Measurements from ENCODE around the gene SLC25A10.
A peak's percentile ranks its signal among the peaks of the same experiment; 100 is the strongest.

The SLC25A10 gene

GRCh38 chr17:81681672-81682071 is 30.4 kb upstream of the SLC25A10 start (continued):
- TF ChIP-seq ZNF629 (tag by site-specific recombination; IDR thresholded peaks at IDR 0.05): 0 out of 2 replicates have a peak, but pooled peaks have one; percentile 42
- TF ChIP-seq ZNF600 (tag by site-specific recombination; IDR thresholded peaks at IDR 0.05): peak; percentile 80
- peak; percentile 83 for TF ChIP-seq ZNF423 (tag by site-specific recombination; IDR thresholded peaks at IDR 0.05)
- no peak for TF ChIP-seq BCL11A (tag by site-specific recombination; IDR thresholded peaks at IDR 0.05; ENCODE audit: low read depth)
- TF ChIP-seq PATZ1 (tag by site-specific recombination; IDR thresholded peaks at IDR 0.05): 0 out of 2 replicates have a peak, but pooled peaks have one; percentile 33
- TF ChIP-seq ZEB2 (tag by site-specific recombination; IDR thresholded peaks at IDR 0.05): 0 out of 2 replicates have a peak, but pooled peaks have one; percentile 33
- TF ChIP-seq ZBTB26 (tag by site-specific recombination; optimal IDR thresholded peaks at IDR 0.05): peak; percentile 22
- TF ChIP-seq ZBTB8A (tag by site-specific recombination; IDR thresholded peaks at IDR 0.05): peak; percentile 39
- no peak for TF ChIP-seq ZNF677 (tag by site-specific recombination; IDR thresholded peaks at IDR 0.05)
- peak; percentile 99 for TF ChIP-seq GLIS1 (tag by site-specific recombination; IDR thresholded peaks at IDR 0.05)
- TF ChIP-seq BCL11B (tag by site-specific recombination; IDR thresholded peaks at IDR 0.05; ENCODE audit: low read depth): no peak
- TF ChIP-seq ZNF660 (tag by site-specific recombination; IDR thresholded peaks at IDR 0.05): no peak
- no peak for TF ChIP-seq KLF7 (tag by site-specific recombination; IDR thresholded peaks at IDR 0.05; ENCODE audit: borderline replicate concordance)
- peak; percentile 9; the same call in 1 of the 2 replicates for TF ChIP-seq ZFHX2 (tag by site-specific recombination; conservative IDR thresholded peaks at IDR 0.05)
- TF ChIP-seq GLIS2 (tag by site-specific recombination; IDR thresholded peaks at IDR 0.05): 0 out of 2 replicates have a peak, but pooled peaks have one; percentile 51
- peak; percentile 43 for TF ChIP-seq ZBTB17 (tag by site-specific recombination; IDR thresholded peaks at IDR 0.05)

- TF ChIP-seq ZIC2 (tag by site-specific recombination; IDR thresholded peaks at IDR 0.05) (peak; percentile 64), ZNF121 (tag by site-specific recombination; IDR thresholded peaks at IDR 0.05) (no peak), ZNF548 (tag by site-specific recombination; IDR thresholded peaks at IDR 0.05) (no peak)
- H3K27ac ChIP-seq (ENCODE audit: extremely low read depth, low read depth, low read length): peak overlapping the region; percentile 82
- H3K4me3 ChIP-seq (ENCODE audit: low read depth, low read length): peak overlapping the region; percentile 92
- H3K4me1 ChIP-seq (ENCODE audit: control insufficient read depth, insufficient read depth, low read length): peaks cover 4% of the 10 kb centered on the region
- CTCF ChIA-PET: interaction anchor here (0.6 to 2.2 kb wide), 8 partner anchors 11 to 417 kb away, joined by 3 to 9 read pairs (median 4); no protein-coding TSS in a partner anchor
- H3K36me3 ChIP-seq (ENCODE audit: control insufficient read depth in 2 of 2, insufficient read depth in 1 of 2, low read length in 2 of 2): peaks cover 6 to 43% of the 10 kb centered on the region in 2 experiments; a peak in 2 of 3 replicates
- H3K9me3 ChIP-seq (ENCODE audit: control insufficient read depth, insufficient read depth, low read depth, low read length): no peaks in the 10 kb centered on the region
- POLR2A ChIA-PET: interaction anchor here (0.5 to 6.6 kb wide), 17 partner anchors 11 to 244 kb away, joined by 3 to 109 read pairs (median 7); partner anchors contain the start of genes ACTG1, CCDC137, MRPL12 and OXLD1
Observed at GRCh38 chr17:81682565-81683207, 29.4 kb upstream of the SLC25A10 start.

- CTCF ChIA-PET: interaction anchor here (0.6 to 2.2 kb wide), 7 partner anchors 8 to 263 kb away, joined by 3 to 9 read pairs (median 5); no protein-coding TSS in a partner anchor
- Histone ChIP-seq H3K9me3 (ENCODE audit: control insufficient read depth, insufficient read depth, low read depth, low read length) (no peaks in the 10 kb centered on the region), H3K4me3 (ENCODE audit: low read depth, low read length) (peak overlapping the region; percentile 92), H3K36me3 (ENCODE audit: control insufficient read depth in 2 of 2, insufficient read depth in 1 of 2, low read length in 2 of 2) (peaks cover 6 to 49% of the 10 kb centered on the region in 2 experiments; a peak in 2 of 3 replicates), H3K4me1 (ENCODE audit: control insufficient read depth, insufficient read depth, low read length) (peaks cover 4% of the 10 kb centered on the region), H3K27ac (ENCODE audit: extremely low read depth, low read depth, low read length) (peak overlapping the region; percentile 82)
- POLR2A ChIA-PET: interaction anchor here (0.5 to 6.6 kb wide), 32 partner anchors 8 to 354 kb away, joined by 3 to 109 read pairs (median 4); partner anchors contain the start of genes ACTG1, CCDC137, DCXR and FAAP100
- TF ChIP-seq ZNF704 (tag by site-specific recombination; IDR thresholded peaks at IDR 0.05) (no peak), ZNF16 (tag by site-specific recombination; IDR thresholded peaks at IDR 0.05; ENCODE audit: low read depth) (no peak), ZNF639 (tag by site-specific recombination; IDR thresholded peaks at IDR 0.05) (no peak), ZNF274 (IDR thresholded peaks at IDR 0.05; ENCODE audit: low read length) (no peak), ZNF274 (tag by site-specific recombination; IDR thresholded peaks at IDR 0.05; ENCODE audit: borderline replicate concordance) (no peak), ZNF529 (tag by site-specific recombination; IDR thresholded peaks at IDR 0.05; ENCODE audit: insufficient replicate concordance) (no peak), ZNF223 (tag by site-specific recombination; IDR thresholded peaks at IDR 0.05) (no peak), ZNF707 (tag by site-specific recombination; IDR thresholded peaks at IDR 0.05) (no peak), ZNF146 (tag by site-specific recombination; IDR thresholded peaks at IDR 0.05) (peak; percentile 20; the same call in 1 of the 2 replicates)
Observed at GRCh38 chr17:81683208-81683583, 28.9 kb upstream of the SLC25A10 start.
